Measurements from ENCODE around the gene KCNK5. TPM values are rescaled to one million over a fixed set of nuclear protein-coding genes. Genes with fewer than 3 reads are reported as not detected.
A peak's percentile ranks its signal among the peaks of the same experiment; 100 is the strongest.

KCNK5 gene
- polyA plus RNA-seq, 1 donor from 2014 or later = not detected

- peaks cover 0 to 3% (median 0%) of the 10 kb centered on the region in 3 donors for H3K9me3 Mint-ChIP-seq
- peak overlapping the region in 1 of 3 donors; percentile 59 for H3K27ac Mint-ChIP-seq
- H3K4me1 Mint-ChIP-seq = no peaks in the 10 kb centered on the region
- H3K27me3 Mint-ChIP-seq = peaks cover 9% of the 10 kb centered on the region
- H3K4me3 Mint-ChIP-seq = no peak overlapping the region
- no peaks in the 10 kb centered on the region for H3K36me3 Mint-ChIP-seq
Observed at GRCh38 chr6:39189915-39190544, 39.2 kb downstream of the KCNK5 start.

GRCh38 chr6:39189131-39189530, 40.1 kb downstream of the KCNK5 start:
- H3K9me3 Mint-ChIP-seq = peaks cover 0 to 3% (median 0%) of the 10 kb centered on the region in 3 donors
- peaks cover 9% of the 10 kb centered on the region for H3K27me3 Mint-ChIP-seq

GRCh38 chr6:39188571-39188970, 40.7 kb downstream of the KCNK5 start:
- no peaks in the 10 kb centered on the region for H3K36me3 Mint-ChIP-seq
- peaks cover 12% of the 10 kb centered on the region for H3K27me3 Mint-ChIP-seq
- peaks cover 0 to 3% (median 0%) of the 10 kb centered on the region in 3 donors for H3K9me3 Mint-ChIP-seq
- H3K4me3 Mint-ChIP-seq = no peak overlapping the region
- H3K27ac Mint-ChIP-seq = peak overlapping the region in 1 of 3 donors; percentile 82
- H3K4me1 Mint-ChIP-seq = no peaks in the 10 kb centered on the region

More at GRCh38 chr6:39189131-39189530, 40.1 kb downstream of the KCNK5 start:
- no peaks in the 10 kb centered on the region for H3K36me3 Mint-ChIP-seq
- no peak overlapping the region for H3K4me3 Mint-ChIP-seq
- H3K4me1 Mint-ChIP-seq = no peaks in the 10 kb centered on the region
- H3K27ac Mint-ChIP-seq = no peak overlapping the region

GRCh38 chr6:39188098-39188450, 41.2 kb downstream of the KCNK5 start:
- H3K4me3 Mint-ChIP-seq = no peak overlapping the region
- peaks cover 0 to 3% (median 0%) of the 10 kb centered on the region in 3 donors for H3K9me3 Mint-ChIP-seq
- no peaks in the 10 kb centered on the region for H3K36me3 Mint-ChIP-seq
- H3K4me1 Mint-ChIP-seq = no peaks in the 10 kb centered on the region
- H3K27me3 Mint-ChIP-seq = peaks cover 12% of the 10 kb centered on the region
- peak overlapping the region in 1 of 3 donors; percentile 82 for H3K27ac Mint-ChIP-seq

- Mint-ChIP-seq H3K36me3 (no peaks in the 10 kb centered on the region), H3K27ac (no peak overlapping the region), H3K4me1 (no peaks in the 10 kb centered on the region), H3K4me3 (no peak overlapping the region), H3K9me3 (peaks cover 0 to 3% (median 0%) of the 10 kb centered on the region in 3 donors), H3K27me3 (peaks cover 9% of the 10 kb centered on the region)
Observed at GRCh38 chr6:39184906-39185580, 44.2 kb downstream of the KCNK5 start.

- Mint-ChIP-seq H3K4me3 (no peak overlapping the region), H3K9me3 (peaks cover 0 to under 1% (median 0%) of the 10 kb centered on the region in 3 donors), H3K27me3 (peaks cover 3% of the 10 kb centered on the region), H3K4me1 (no peaks in the 10 kb centered on the region), H3K27ac (no peak overlapping the region), H3K36me3 (peaks cover 2% of the 10 kb centered on the region)
Observed at GRCh38 chr6:39182604-39183003, 46.7 kb downstream of the KCNK5 start.

GRCh38 chr6:39181826-39182225, 47.4 kb downstream of the KCNK5 start:
- H3K27me3 Mint-ChIP-seq = peaks cover 3% of the 10 kb centered on the region
- no peak overlapping the region for H3K4me3 Mint-ChIP-seq
- no peak overlapping the region for H3K27ac Mint-ChIP-seq
- H3K4me1 Mint-ChIP-seq = no peaks in the 10 kb centered on the region
- peaks cover 1 to 5% (median 2%) of the 10 kb centered on the region in 3 donors for H3K9me3 Mint-ChIP-seq
- peaks cover 2% of the 10 kb centered on the region for H3K36me3 Mint-ChIP-seq

GRCh38 chr6:39181333-39181732, 47.9 kb downstream of the KCNK5 start:
- peaks cover 2 to 5% (median 3%) of the 10 kb centered on the region in 3 donors for H3K9me3 Mint-ChIP-seq
- H3K27ac Mint-ChIP-seq = no peak overlapping the region
- H3K4me3 Mint-ChIP-seq = no peak overlapping the region
- peaks cover 3% of the 10 kb centered on the region for H3K27me3 Mint-ChIP-seq
- no peaks in the 10 kb centered on the region for H3K4me1 Mint-ChIP-seq
- H3K36me3 Mint-ChIP-seq = peaks cover 2% of the 10 kb centered on the region

- Mint-ChIP-seq H3K36me3 (peaks cover 2% of the 10 kb centered on the region), H3K27ac (no peak overlapping the region)
Observed at GRCh38 chr6:39178804-39179203, 50.5 kb downstream of the KCNK5 start.

GRCh38 chr6:39178235-39178634, 51.0 kb downstream of the KCNK5 start:
- Mint-ChIP-seq H3K27me3 (no peaks in the 10 kb centered on the region), H3K4me1 (no peaks in the 10 kb centered on the region), H3K9me3 (peaks cover 2 to 9% (median 5%) of the 10 kb centered on the region in 3 donors), H3K27ac (no peak overlapping the region), H3K36me3 (peaks cover 2% of the 10 kb centered on the region), H3K4me3 (no peak overlapping the region)

More at GRCh38 chr6:39178804-39179203, 50.5 kb downstream of the KCNK5 start:
- Mint-ChIP-seq H3K27me3 (peaks cover under 1% of the 10 kb centered on the region), H3K9me3 (peaks cover 2 to 9% (median 5%) of the 10 kb centered on the region in 3 donors), H3K4me3 (no peak overlapping the region), H3K4me1 (no peaks in the 10 kb centered on the region)

GRCh38 chr6:39177130-39177529, 52.1 kb downstream of the KCNK5 start:
- H3K9me3 Mint-ChIP-seq = peaks cover 2 to 9% (median 5%) of the 10 kb centered on the region in 3 donors
- no peak overlapping the region for H3K27ac Mint-ChIP-seq
- H3K27me3 Mint-ChIP-seq = no peaks in the 10 kb centered on the region
- H3K4me3 Mint-ChIP-seq = no peak overlapping the region
- peaks cover 2% of the 10 kb centered on the region for H3K36me3 Mint-ChIP-seq
- H3K4me1 Mint-ChIP-seq = no peaks in the 10 kb centered on the region

GRCh38 chr6:39173270-39173669, 56.0 kb downstream of the KCNK5 start:
- Mint-ChIP-seq H3K4me3 (no peak overlapping the region), H3K4me1 (no peaks in the 10 kb centered on the region), H3K27ac (no peak overlapping the region), H3K36me3 (peaks cover 2% of the 10 kb centered on the region), H3K27me3 (peaks cover 9% of the 10 kb centered on the region), H3K9me3 (peaks cover 4 to 14% (median 9%) of the 10 kb centered on the region in 3 donors)

- H3K27me3 Mint-ChIP-seq = peaks cover 9% of the 10 kb centered on the region
- no peak overlapping the region for H3K4me3 Mint-ChIP-seq
- H3K4me1 Mint-ChIP-seq = no peaks in the 10 kb centered on the region
- H3K27ac Mint-ChIP-seq = no peak overlapping the region
- H3K9me3 Mint-ChIP-seq = peaks cover 2 to 11% (median 9%) of the 10 kb centered on the region in 3 donors
- H3K36me3 Mint-ChIP-seq = peaks cover 2% of the 10 kb centered on the region
Observed at GRCh38 chr6:39172377-39172757, 56.9 kb downstream of the KCNK5 start.

- Mint-ChIP-seq H3K27ac (no peak overlapping the region), H3K27me3 (peaks cover 13% of the 10 kb centered on the region), H3K4me1 (peaks cover 0 to under 1% (median 0%) of the 10 kb centered on the region in 3 donors), H3K36me3 (peaks cover 2% of the 10 kb centered on the region), H3K9me3 (peaks cover 2 to 9% (median 7%) of the 10 kb centered on the region in 3 donors), H3K4me3 (no peak overlapping the region)
Observed at GRCh38 chr6:39171489-39172376, 57.5 kb downstream of the KCNK5 start.

GRCh38 chr6:39170860-39171259, 58.4 kb downstream of the KCNK5 start:
- Mint-ChIP-seq H3K4me1 (peaks cover 0 to 4% (median 0%) of the 10 kb centered on the region in 3 donors), H3K27ac (no peak overlapping the region), H3K9me3 (peaks cover 2 to 9% (median 6%) of the 10 kb centered on the region in 3 donors), H3K36me3 (peaks cover 2% of the 10 kb centered on the region), H3K27me3 (peaks cover 17% of the 10 kb centered on the region), H3K4me3 (no peak overlapping the region)
